ENCODE results near the gene TP73.

Gene TP73

DNA sequence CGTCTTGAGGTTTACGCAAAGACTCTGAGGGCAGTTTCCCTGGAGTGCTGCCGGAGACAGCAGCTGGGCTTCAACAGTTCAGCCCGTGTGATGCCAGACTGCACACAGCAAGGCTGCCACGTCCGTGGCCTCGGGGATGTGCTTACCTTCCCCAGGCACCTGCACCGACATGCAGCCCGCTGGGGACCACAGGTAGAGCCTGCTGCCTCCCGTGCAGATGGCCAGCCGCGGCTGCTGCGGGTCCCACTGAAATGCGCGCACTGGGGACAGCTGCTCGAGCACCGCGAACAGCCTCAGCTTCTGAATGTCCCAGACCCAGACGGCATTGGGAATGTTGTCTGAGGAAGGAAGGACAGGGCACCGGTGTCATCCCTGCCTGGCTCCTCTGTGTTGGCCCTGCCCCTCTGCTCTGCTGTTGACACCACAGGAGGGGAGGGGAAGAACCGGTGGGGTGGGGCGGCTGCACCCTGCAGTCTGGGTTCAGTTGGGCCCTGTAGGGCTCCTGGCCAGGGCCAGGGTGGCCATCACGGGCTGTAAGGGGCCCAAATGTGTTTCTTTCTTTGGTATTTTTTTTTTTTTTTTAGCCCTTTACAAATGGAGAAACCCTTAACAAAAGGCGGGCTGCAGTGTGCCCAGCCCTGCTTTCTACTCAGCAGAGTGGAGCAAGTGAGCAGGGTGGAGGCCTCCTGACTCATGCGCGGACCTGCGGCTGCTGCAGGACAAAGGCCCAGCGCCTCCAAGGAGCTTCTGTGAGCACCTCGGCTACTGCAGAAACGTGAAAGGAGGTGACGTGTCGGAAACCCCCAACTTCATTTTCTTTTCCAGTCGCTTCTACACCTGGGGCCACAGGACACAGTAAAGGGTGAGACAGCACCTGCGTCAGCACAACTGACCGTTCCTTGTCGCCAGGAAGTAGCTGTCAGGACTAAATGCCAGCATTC lies 20.7 kb upstream of the TP73 start:
- in situ Hi-C loops (cut with HindIII; ENCODE audit: low pct_ligation_motif_present, low pct_unique_long_range_greater_than_20kb, low sequenced_read_pairs), result loop anchor here (25.0 kb wide), 1 partner anchor 94 kb away; no protein-coding TSS in a partner anchor
- no peak for DNase-seq

DNA sequence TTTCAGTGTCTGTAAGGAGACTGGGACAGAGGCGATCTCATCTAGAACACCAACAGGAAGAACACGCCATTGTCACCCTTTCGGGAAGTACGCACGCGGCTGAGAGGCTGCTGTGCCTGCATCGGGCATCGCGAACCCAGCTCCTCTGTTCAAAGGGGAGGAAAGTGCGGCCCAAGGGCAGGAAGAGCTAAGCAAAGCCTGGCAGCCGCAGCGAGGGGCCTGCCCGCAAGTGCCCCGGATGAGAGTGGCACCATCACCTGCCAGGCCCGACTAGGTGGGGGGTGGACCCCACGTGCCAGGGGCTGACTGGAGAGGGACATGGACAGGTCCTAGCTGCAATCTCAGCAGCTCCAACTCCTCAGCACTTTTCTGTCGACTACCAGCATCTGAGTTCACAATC lies 20.0 kb upstream of the TP73 start:
- in situ Hi-C loops (cut with HindIII; ENCODE audit: low pct_ligation_motif_present, low pct_unique_long_range_greater_than_20kb, low sequenced_read_pairs), result loop anchor here (25.0 kb wide), 1 partner anchor 95 kb away; no protein-coding TSS in a partner anchor
- no peak for DNase-seq

- in situ Hi-C loops (cut with HindIII; ENCODE audit: low pct_ligation_motif_present, low pct_unique_long_range_greater_than_20kb, low sequenced_read_pairs), result loop anchor here (25.0 kb wide), 1 partner anchor 96 kb away; no protein-coding TSS in a partner anchor
- no peak for DNase-seq
Measured at GRCh38 chr1:3632716-3633343, 19.5 kb upstream of the TP73 start.

GRCh38 chr1:3633344-3634058 lies 18.8 kb upstream of the TP73 start:
- no peak for DNase-seq
- in situ Hi-C loops (cut with HindIII; ENCODE audit: low pct_ligation_motif_present, low pct_unique_long_range_greater_than_20kb, low sequenced_read_pairs), result loop anchor here (25.0 kb wide), 1 partner anchor 96 kb away; no protein-coding TSS in a partner anchor

GRCh38 chr1:3634059-3634800 lies 18.1 kb upstream of the TP73 start:
- DNase-seq, result no peak
- in situ Hi-C loops (cut with HindIII; ENCODE audit: low pct_ligation_motif_present, low pct_unique_long_range_greater_than_20kb, low sequenced_read_pairs), result loop anchor here (25.0 kb wide), 1 partner anchor 97 kb away; no protein-coding TSS in a partner anchor

DNA sequence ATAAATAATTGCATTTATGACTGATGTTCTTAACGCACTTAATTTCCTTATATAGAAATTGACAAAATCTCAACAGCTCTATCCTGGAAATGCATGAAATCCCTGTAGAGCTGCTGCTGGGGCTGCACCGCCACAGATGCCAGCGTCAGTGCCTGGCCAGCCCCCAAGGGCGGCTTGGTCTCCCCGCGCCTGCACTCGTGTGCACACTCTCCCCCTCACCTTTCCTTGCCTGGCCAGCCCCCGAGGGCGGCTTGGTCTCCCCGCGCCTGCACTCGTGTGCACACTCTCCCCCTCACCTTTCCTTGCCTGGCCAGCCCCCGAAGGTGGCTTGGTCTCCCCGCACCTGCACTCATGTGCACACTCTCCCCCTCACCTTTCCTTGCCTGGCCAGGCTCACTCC lies 16.2 kb upstream of the TP73 start:
- in situ Hi-C loops (cut with HindIII; ENCODE audit: low pct_ligation_motif_present, low pct_unique_long_range_greater_than_20kb, low sequenced_read_pairs), result loop anchor here (25.0 kb wide), 1 partner anchor 99 kb away; no protein-coding TSS in a partner anchor
- DNase-seq, result no peak

DNA sequence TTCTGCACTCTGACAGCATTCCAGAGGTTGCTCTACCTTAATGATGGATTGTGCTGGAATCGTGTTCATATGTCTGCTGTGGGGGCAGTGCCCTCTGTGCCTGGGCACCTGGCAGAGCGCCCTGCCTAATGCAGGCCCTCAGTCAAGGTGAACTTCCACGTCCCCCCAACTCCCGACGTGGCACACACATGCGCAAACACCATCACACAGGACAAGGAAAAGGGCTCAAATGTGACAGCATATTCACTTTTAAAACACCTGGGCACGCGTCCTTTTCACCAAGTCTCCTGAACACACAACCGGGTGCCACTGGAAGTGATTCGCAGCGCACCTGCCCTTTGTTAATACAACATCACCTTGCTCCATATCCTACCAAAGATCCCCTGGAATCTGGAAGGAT lies 15.8 kb upstream of the TP73 start:
- in situ Hi-C loops (cut with HindIII; ENCODE audit: low pct_ligation_motif_present, low pct_unique_long_range_greater_than_20kb, low sequenced_read_pairs), result loop anchor here (25.0 kb wide), 1 partner anchor 99 kb away; no protein-coding TSS in a partner anchor
- no peak for DNase-seq

- in situ Hi-C loops (cut with HindIII; ENCODE audit: low pct_ligation_motif_present, low pct_unique_long_range_greater_than_20kb, low sequenced_read_pairs), result loop anchor here (25.0 kb wide), 1 partner anchor 101 kb away; no protein-coding TSS in a partner anchor
- no peak for DNase-seq
Measured at GRCh38 chr1:3638027-3638426, 14.3 kb upstream of the TP73 start.

- in situ Hi-C loops (cut with HindIII; ENCODE audit: low pct_ligation_motif_present, low pct_unique_long_range_greater_than_20kb, low sequenced_read_pairs), result loop anchor here (25.0 kb wide), 1 partner anchor 101 kb away; no protein-coding TSS in a partner anchor
- DNase-seq, result no peak
Measured at GRCh38 chr1:3638676-3639075, 13.6 kb upstream of the TP73 start.

DNA sequence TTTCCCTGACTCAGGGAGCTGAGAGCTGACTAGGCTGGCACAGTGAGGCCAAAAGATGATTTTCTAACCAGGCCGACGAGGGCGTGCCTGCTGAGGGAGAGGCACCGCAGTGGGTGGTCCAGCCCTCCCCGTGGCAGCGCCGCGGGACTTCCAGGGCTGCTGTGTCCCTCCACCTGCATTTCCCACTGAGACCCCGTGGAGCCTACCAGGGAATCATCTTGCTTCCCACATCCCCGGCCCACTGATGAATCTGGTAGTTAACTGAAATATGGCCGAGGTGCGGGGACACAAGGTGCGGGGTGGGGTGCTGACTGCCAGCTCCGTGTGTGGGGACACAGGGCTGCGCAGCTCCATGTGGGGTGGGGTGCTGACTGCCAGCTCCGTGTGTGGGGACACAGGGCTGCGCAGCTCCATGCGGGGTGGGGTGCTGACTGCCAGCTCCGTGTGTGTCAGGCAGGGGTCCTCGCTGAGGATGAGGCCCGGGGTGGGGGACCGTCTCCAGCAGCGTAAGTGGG lies 12.9 kb upstream of the TP73 start:
- in situ Hi-C loops (cut with HindIII; ENCODE audit: low pct_ligation_motif_present, low pct_unique_long_range_greater_than_20kb, low sequenced_read_pairs), result loop anchor here (25.0 kb wide), 1 partner anchor 102 kb away; no protein-coding TSS in a partner anchor
- DNase-seq, result no peak

DNA sequence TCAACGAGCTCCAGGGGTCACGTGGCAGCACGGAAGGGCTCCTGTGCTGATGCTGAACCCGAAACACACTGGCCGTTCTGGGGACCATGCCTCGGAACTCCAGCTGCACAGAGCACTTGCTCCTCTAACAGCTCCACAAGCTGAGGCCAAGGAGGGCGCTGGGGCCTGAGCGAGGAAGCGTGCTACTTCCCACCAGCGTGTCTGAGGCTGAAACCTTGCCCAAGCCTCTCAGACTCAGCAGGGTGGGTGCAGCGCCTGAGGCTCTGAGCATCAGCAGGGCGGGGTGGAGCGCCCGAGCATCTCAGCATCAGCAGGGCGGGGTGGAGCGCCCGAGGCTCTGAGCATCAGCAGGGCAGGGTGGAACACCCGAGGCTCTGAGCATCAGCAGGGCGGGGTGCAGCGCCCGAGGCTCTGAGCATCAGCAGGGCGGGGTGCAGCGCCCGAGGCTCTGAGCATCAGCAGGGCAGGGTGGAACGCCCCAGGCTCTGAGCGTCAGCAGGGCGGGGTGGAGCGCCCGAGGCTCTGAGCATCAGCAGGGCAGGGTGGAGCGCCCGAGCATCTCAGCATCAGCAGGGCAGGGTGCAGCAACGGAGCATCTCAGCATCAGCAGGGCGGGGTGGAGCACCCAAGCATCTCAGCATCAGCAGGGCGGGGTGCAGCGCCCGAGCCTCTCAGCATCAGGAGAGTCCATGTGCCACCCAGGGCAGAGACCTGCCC lies 12.0 kb upstream of the TP73 start:
- in situ Hi-C loops (cut with HindIII; ENCODE audit: low pct_ligation_motif_present, low pct_unique_long_range_greater_than_20kb, low sequenced_read_pairs), result loop anchor here (25.0 kb wide), 1 partner anchor 103 kb away; no protein-coding TSS in a partner anchor
- DNase-seq, result no peak

GRCh38 chr1:3641046-3641760 lies 11.1 kb upstream of the TP73 start:
- DNase-seq, result no peak
- in situ Hi-C loops (cut with HindIII; ENCODE audit: low pct_ligation_motif_present, low pct_unique_long_range_greater_than_20kb, low sequenced_read_pairs), result loop anchor here (25.0 kb wide), 1 partner anchor 104 kb away; no protein-coding TSS in a partner anchor

- DNase-seq, result no peak
- in situ Hi-C loops (cut with HindIII; ENCODE audit: low pct_ligation_motif_present, low pct_unique_long_range_greater_than_20kb, low sequenced_read_pairs), result loop anchor here (25.0 kb wide), 1 partner anchor 105 kb away; no protein-coding TSS in a partner anchor
Measured at GRCh38 chr1:3641816-3642215, 10.5 kb upstream of the TP73 start.

- in situ Hi-C loops (cut with HindIII; ENCODE audit: low pct_ligation_motif_present, low pct_unique_long_range_greater_than_20kb, low sequenced_read_pairs), result loop anchor here (25.0 kb wide), 1 partner anchor 106 kb away; no protein-coding TSS in a partner anchor
- DNase-seq, result no peak
Measured at GRCh38 chr1:3642919-3643675, 9.2 kb upstream of the TP73 start.

DNA sequence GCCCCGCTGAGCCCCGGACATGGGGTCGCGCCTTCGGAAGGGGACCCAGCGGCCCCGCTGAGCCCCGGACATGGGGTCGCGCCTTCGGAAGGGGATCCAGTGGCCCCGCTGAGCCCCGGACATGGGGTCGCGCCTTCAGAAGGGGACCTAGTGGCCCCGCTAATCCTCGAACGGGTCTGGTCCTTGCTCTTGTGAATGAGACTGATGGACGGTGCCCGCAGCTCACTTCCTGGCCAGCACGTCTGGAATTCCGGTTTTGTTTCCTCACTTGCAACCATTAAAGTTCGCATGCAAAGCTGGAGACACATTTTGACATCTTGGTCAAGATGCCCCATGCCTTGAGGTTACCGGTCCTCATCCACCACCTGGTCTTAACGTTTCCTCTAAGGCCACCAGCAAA lies 8.0 kb upstream of the TP73 start:
- in situ Hi-C loops (cut with HindIII; ENCODE audit: low pct_ligation_motif_present, low pct_unique_long_range_greater_than_20kb, low sequenced_read_pairs), result loop anchor here (25.0 kb wide), 1 partner anchor 107 kb away; no protein-coding TSS in a partner anchor
- DNase-seq, result no peak

- in situ Hi-C loops (cut with HindIII; ENCODE audit: low pct_ligation_motif_present, low pct_unique_long_range_greater_than_20kb, low sequenced_read_pairs), result loop anchor here (25.0 kb wide), 1 partner anchor 108 kb away; no protein-coding TSS in a partner anchor
Measured at GRCh38 chr1:3645247-3645646, 7.1 kb upstream of the TP73 start.

More at GRCh38 chr1:3645247-3645646, 7.1 kb upstream of the TP73 start:
- no peak for DNase-seq

All from ACHN (cell line).